Gastrocnemius medialis (tissue), 4 donors: ENCODE measurements around the gene PHF20. TPM values are rescaled to one million over a fixed set of nuclear protein-coding genes. Genes with fewer than 3 reads are reported as not detected.

ENCODE experiments used
- ATAC-seq, 2 donors: fragments of 150-250 bp; one replicate each; pipeline ENCODE4 v1.9.1; 2016
- DNase-seq, 2 donors: peaks; one replicate each; pipeline ENCODE4 v3.0.0-alpha.2; 2019
- H3K27ac ChIP-seq, 4 donors: fragments of 200-600 bp; sonication (generic); 1 replicate in 1 of 4; 2 replicates in 3 of 4; pipeline ENCODE4 v1.5.1; 2016 to 2018; ENCODE audit warnings: mild to moderate bottlenecking in 2 of 4, moderate library complexity in 1 of 4
- H3K27me3 ChIP-seq, 3 donors: fragments of 200-600 bp; sonication (generic) in 2 of 3; 1 replicate in 1 of 3; 2 replicates in 2 of 3; pipeline versions ENCODE4 v1.5.1 to v1.6.0; 2016 to 2019; ENCODE audit warnings: mild to moderate bottlenecking in 1 of 3, moderate library complexity in 1 of 3
- H3K36me3 ChIP-seq, 2 donors: fragments of 200-600 bp; sonication (generic) in 1 of 2; one replicate each; pipeline ENCODE4 v1.5.1; 2017 to 2018
- H3K4me1 ChIP-seq, 2 donors: fragments of 200-600 bp; sonication (generic) in 1 of 2; one replicate each; pipeline ENCODE4 v1.5.1; 2016 to 2017; ENCODE audit warnings: mild to moderate bottlenecking in 2 of 2
- H3K4me3 ChIP-seq, 4 donors: fragments of 200-600 bp; sonication (generic) in 3 of 4; 1 replicate in 1 of 4; 2 replicates in 3 of 4; pipeline ENCODE4 v1.5.1; 2016 to 2019; ENCODE audit warnings: mild to moderate bottlenecking in 2 of 4
- H3K9me3 ChIP-seq, 3 donors: fragments of 200-600 bp; sonication (generic) in 2 of 3; 1 replicate in 1 of 3; 2 replicates in 2 of 3; pipeline ENCODE4 v1.5.1; 2016 to 2019
- CTCF ChIP-seq, 5 experiments: fragments of 450-650 bp in 3 of 5; fragments of 200-600 bp in 2 of 5; sonication (generic) in 2 of 5; IDR thresholded peaks in 4 of 5; conservative IDR thresholded peaks in 1 of 5; 1 replicate in 4 of 5; 2 replicates in 1 of 5; pipeline ENCODE4 v1.5.1; 2016 to 2019; ENCODE audit warnings: antibody characterized with exemption in 5 of 5, mild to moderate bottlenecking in 3 of 5, moderate library complexity in 3 of 5
- POLR2A ChIP-seq, 2 donors: fragments of 450-650 bp; IDR thresholded peaks; one replicate each; pipeline ENCODE4 v1.6.1; 2017; ENCODE audit warnings: antibody characterized with exemption in 2 of 2, mild to moderate bottlenecking in 2 of 2, moderate library complexity in 2 of 2
- in situ Hi-C, 4 donors: fragments of 200-750 bp; cut with MboI; loops; one replicate each; pipeline versions ENCODE4 v1.15.0 to v1.8.0; 2017; ENCODE audit warnings: low sequenced_read_pairs in 4 of 4
- intact Hi-C: fragments of 100-400 bp; cut with DNase I; formaldehyde crosslinking; loops from one replicate; pipeline ENCODE4 v1.15.1; 2023; ENCODE audit warnings: low total_unique reads
- total RNA-seq, 4 donors: library from RNA; depleted of rRNA; stranded (reverse); fragments of >200 nt; gene quantifications; one replicate each; pipeline versions ENCODE4 v1.1.0 to v1.2.3, GENCODE V29; 2016

The PHF20 gene
- total RNA-seq, 4 donors from 2014 or later, result 72.6 to 91.9 (median 82.2) TPM

GRCh38 chr20:35883778-35884540 is 112.1 kb downstream of the PHF20 start:
- H3K27me3 ChIP-seq, result no peaks in the 10 kb centered on the region
- H3K36me3 ChIP-seq, result no peaks in the 10 kb centered on the region
- H3K9me3 ChIP-seq, result no peaks in the 10 kb centered on the region
- no peak overlapping the region for H3K4me3 ChIP-seq
- peak overlapping the region; percentile 78 to 92 (median 84) for H3K27ac ChIP-seq
- DNase-seq (peak; percentile 73 to 86), ATAC-seq (peak; percentile 82 to 87)
- intact Hi-C loops (loop anchor here (1.0 to 5.0 kb wide), 7 partner anchors 57 to 283 kb away; partner anchors contain the start of genes CPNE1, PHF20, RBM12 and RBM39), in situ Hi-C loops (loop anchor here (5.0 to 25.0 kb wide), 4 partner anchors 139 to 172 kb away; partner anchors contain the start of gene RBM39 (in 2 of the 4))
- TF ChIP-seq CTCF (IDR thresholded peaks at IDR 0.05 in 4 of 5, conservative IDR thresholded peaks at IDR 0.05 in 1 of 5) (peak; percentile 78 to 83 (median 82)), POLR2A (IDR thresholded peaks at IDR 0.05) (peak; percentile 7 to 25)
- peaks cover 25 to 40% of the 10 kb centered on the region in 2 donors for H3K4me1 ChIP-seq

- intact Hi-C loops (loop anchor here (1.0 to 5.0 kb wide), 7 partner anchors 57 to 284 kb away; partner anchors contain the start of genes CPNE1, PHF20, RBM12 and RBM39), in situ Hi-C loops (loop anchor here (5.0 to 25.0 kb wide), 4 partner anchors 140 to 172 kb away; partner anchors contain the start of gene RBM39 (in 2 of the 4))
- Histone ChIP-seq H3K36me3 (no peaks in the 10 kb centered on the region), H3K27ac (peak overlapping the region; percentile 78 to 92 (median 84)), H3K4me3 (no peak overlapping the region), H3K9me3 (no peaks in the 10 kb centered on the region), H3K4me1 (peaks cover 25 to 40% of the 10 kb centered on the region in 2 donors), H3K27me3 (no peaks in the 10 kb centered on the region)
- DNase-seq (no peak), ATAC-seq (no peak)
- TF ChIP-seq POLR2A (IDR thresholded peaks at IDR 0.05) (no peak), CTCF (IDR thresholded peaks at IDR 0.05 in 4 of 5, conservative IDR thresholded peaks at IDR 0.05 in 1 of 5) (peak in 1 of 5 experiments; percentile 4)
These were observed 112.7 kb downstream of the PHF20 start for GRCh38 chr20:35884541-35884865.

- Histone ChIP-seq H3K27ac (peak overlapping the region; percentile 72 to 92 (median 82)), H3K9me3 (no peaks in the 10 kb centered on the region), H3K4me1 (peaks cover 25 to 40% of the 10 kb centered on the region in 2 donors), H3K27me3 (no peaks in the 10 kb centered on the region), H3K36me3 (no peaks in the 10 kb centered on the region), H3K4me3 (no peak overlapping the region)
- ATAC-seq, result no peak
- DNase-seq, result no peak
- intact Hi-C loops (loop anchor here (2.0 to 5.0 kb wide), 2 partner anchors 284 to 418 kb away; no protein-coding TSS in a partner anchor), in situ Hi-C loops (loop anchor here in 3 of 4 donors (10.0 to 25.0 kb wide), 3 partner anchors 140 to 173 kb away; partner anchors contain the start of gene RBM39 (in 2 of the 3))
- TF ChIP-seq CTCF (IDR thresholded peaks at IDR 0.05 in 4 of 5, conservative IDR thresholded peaks at IDR 0.05 in 1 of 5), result no peak
- TF ChIP-seq POLR2A (IDR thresholded peaks at IDR 0.05), result no peak
These were observed 113.4 kb downstream of the PHF20 start for GRCh38 chr20:35885212-35885611.

- H3K4me3 ChIP-seq, result no peak overlapping the region
- intact Hi-C loops, result loop anchor here (5.0 kb wide), 1 partner anchor 419 kb away; no protein-coding TSS in a partner anchor
- H3K27me3 ChIP-seq, result no peaks in the 10 kb centered on the region
- no peak for TF ChIP-seq CTCF (IDR thresholded peaks at IDR 0.05 in 4 of 5, conservative IDR thresholded peaks at IDR 0.05 in 1 of 5)
- no peak for TF ChIP-seq POLR2A (IDR thresholded peaks at IDR 0.05)
- peak overlapping the region; percentile 69 to 92 (median 79) for H3K27ac ChIP-seq
- no peaks in the 10 kb centered on the region for H3K9me3 ChIP-seq
- DNase-seq, result peak; percentile 36 to 56
- H3K36me3 ChIP-seq, result no peaks in the 10 kb centered on the region
- peaks cover 33 to 40% of the 10 kb centered on the region in 2 donors for H3K4me1 ChIP-seq
- ATAC-seq, result peak; percentile 48 to 61
- in situ Hi-C loops, result loop anchor here in 3 of 4 donors (10.0 to 25.0 kb wide), 3 partner anchors 142 to 174 kb away; partner anchors contain the start of gene RBM39 (in 2 of the 3)
These were observed 114.7 kb downstream of the PHF20 start for GRCh38 chr20:35886537-35886936.
